HG02938 (cell line): ENCODE results near the gene NKAIN1.
"Not testable (repeated sequence)": the region's sequence is repeated elsewhere in the genome, so short reads cannot be mapped to it uniquely, and the experiment has no call there.

Source experiments
- ATAC-seq: cut with Tn5 transposase; IDR thresholded peaks from one replicate; pipeline ENCODE4 v1.9.1; 2021; ENCODE audit warnings: mild to moderate bottlenecking, moderate library complexity; ENCODE audit not compliant: unreplicated experiment

NKAIN1 gene

DNA sequence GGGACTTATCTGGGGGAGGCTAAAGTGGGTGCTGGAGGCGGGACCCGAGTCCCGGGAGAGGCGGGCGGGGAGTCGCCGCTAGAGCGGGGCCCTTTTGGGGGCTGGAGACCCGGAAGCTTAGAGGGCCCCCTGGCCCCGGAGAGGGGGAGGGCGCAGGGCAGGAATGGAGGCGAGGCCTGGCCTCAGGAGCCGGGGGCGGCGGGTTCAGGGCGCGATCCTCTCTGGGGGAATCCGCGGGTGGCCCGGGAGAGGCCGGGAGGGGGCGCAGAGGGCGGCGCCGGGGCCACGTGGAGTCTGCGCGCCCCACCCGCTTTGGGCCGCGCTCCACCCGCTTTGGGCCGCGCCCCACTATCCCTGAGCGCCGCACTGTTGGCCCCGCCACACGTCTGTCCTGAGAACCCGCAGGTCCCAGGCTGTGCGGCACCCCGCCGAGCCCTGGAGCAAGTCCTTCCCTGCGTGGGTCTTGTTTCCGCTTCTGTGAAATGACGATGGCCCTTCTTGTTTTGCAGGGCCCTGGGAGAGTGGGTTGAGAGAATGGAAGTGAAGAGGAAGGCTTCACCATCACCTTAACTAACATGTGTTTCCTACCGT, 84.4 kb downstream of the NKAIN1 start:
- ATAC-seq = peak; percentile 48

DNA sequence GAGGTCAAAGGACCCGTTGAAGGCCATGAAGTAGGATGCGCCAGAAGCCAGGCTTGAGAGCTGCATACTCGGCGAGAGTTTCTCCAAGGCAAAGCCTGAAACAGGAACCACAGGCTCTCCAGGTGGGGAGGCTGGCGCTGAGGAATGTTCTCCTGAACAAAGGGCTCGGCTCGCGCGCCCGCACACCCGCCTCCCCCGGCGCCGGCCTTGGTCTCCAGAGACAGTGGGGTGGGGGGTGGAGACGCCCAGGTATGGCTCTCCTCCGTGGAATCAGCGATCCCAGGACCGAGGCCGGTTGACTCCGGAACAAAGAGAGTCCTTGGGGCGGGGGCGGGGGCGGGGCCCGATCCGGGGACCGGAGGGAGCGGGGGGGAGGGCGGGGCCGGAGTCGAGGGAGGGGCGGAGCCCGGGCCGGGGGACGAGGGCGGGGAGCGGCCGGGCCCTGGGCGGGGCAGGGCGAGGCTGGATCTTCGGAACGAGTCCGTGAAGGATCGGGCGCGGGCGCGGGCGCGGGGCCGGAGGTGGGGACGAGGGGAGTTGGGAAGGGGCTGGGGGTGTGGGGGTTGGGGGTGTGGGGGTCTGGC, 85.0 kb downstream of the NKAIN1 start:
- ATAC-seq = no peak

DNA sequence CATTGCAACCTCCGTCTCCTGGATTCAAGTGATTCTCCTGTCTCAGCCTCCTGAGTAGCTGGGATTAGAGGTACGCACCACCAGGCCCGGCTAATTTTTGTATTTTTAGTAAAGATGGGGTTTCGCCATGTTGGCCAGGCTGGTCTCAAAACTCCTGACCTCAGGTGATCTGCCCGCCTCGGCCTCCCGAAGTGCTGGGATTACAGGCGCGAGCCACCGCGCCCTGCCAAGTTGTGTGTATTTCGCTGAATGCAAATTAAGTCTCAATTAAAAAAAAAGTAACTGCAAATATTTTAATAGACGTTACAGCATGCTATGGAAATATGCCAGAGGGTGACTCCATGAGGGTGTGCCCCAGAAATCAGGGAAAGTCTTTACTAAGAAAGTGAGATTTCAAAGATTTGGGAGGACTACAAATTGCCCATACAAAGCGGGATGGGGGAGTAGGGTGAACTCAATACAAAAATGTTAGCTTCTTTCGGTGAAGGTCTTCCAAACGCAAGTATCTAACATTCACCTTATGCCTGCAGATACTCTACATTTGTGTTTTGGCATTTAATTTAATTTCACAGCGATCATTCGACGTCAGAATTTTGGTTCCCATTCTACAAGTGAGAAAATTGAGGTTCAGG, 85.6 kb downstream of the NKAIN1 start:
- no peak for ATAC-seq

DNA sequence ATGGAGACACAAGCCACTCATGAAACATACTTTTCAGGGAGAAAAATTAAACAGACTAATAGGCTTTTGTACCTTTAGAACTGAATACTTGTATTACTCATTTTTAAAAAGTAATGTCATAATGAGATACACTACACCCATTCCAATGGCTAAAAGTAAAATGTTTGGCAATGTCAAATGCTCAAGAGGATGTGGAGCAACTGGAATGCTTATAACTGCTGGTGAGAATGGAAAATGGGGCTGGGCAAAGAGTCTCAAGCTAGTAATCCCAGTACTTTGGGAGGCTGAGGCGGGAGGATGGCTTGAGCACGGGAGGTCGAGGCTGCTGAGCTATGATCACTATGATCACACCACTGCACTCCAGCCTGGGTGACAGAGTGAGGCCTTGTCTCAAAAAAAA, 86.3 kb downstream of the NKAIN1 start:
- no peak for ATAC-seq

DNA sequence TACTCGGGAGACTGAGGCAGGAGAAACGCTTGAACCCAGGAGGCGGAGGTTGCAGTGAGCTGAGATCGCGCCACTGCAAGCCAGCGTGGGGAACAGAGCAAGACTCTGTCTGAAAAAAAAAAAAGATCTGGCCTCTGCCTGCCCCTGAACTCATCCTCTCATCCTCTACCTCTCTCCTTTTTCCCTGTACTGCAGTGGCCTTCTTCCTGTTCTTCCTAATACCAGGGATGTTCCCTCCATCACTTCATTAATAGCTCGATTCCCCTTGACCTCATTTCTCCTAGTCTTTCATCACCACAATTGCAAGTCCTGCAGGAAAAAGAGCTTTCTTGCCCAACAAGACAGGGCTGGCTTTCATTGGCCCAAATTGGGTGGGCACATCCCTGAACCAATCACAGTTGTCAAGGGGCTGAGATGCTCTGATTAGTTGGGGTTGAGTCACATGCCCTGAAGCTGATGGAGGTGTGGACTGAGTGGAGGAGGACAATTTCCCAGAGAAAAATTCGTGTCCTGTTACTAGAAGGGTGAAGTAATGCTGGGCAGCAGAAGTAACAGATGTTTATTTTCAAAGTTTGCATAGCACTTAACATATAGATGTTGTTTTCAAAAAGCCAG, 87.4 kb downstream of the NKAIN1 start:
- no peak for ATAC-seq

DNA sequence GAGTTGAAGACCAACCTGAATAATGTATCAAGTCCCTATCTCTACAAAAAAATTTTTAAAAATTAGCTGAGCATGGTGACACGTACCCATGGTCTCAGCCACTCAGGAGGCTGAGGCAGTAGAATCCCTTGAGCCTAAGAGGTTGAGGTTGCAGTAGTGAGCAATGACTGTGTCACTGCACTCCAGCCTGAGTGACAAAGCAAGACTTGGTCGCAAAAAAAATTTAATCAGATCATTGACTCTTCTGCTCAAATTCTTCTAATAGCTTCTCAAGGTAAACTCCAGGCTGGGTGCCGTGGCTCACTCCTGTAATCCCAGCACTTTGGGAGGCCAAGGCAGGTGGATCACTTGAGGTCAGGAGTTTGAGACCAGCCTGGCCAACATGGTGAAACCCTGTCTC, 88.3 kb downstream of the NKAIN1 start:
- no peak for ATAC-seq

DNA sequence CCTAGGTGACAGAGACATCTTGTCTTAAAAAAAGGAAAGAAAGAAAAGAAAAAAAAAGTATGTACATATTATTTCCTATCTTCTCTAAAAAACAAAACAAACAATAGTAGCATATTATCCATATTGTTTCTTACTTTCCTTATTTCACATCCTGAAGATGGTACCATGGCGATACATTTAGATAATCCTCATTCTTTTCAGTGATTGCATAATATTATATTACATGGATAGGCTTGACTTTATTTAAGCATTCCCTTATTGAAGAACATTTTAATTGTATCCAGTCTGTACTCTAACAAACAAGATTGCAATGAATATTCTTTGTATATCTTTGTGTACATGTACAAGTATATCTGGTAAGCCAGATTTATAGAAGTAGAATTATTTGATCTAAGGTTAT, 91.3 kb downstream of the NKAIN1 start:
- ATAC-seq = no peak

DNA sequence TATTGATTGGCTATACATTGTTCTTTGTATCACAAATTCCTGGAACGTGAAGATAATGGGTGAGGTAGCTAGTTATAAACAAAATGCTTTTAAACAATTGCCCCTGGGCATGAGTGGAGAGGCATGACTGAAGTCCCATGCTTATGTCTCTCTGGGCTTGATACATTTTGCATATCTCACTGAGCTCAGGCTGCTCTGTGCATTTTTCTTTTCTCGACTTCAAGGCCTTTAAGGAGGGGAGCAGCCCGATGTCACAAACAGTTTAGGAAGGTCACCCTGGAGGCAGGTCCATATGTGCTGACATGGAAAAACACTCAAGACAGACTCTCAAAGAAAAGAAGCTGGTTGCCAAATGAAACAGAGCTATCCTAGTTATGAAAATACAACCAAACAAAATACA, 94.0 kb downstream of the NKAIN1 start:
- no peak for ATAC-seq

DNA sequence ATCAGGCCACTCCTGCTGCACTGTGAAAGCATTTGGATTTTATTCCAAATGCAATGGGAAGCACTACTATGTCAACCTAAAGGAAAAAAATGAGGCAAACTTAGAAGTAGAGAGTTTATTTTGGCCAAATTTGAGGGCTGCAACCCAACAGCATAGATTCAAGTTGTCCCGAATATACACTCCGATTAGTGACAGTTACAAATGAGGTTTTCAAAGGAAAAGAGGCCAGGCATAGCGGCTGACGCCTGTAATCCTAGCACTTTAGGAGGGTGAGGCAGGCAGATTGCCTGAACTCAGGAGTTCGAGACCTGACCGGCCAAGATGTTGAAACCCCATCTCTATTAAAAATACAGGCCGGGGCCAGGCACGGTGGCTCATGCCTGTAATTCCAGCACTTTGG, 95.2 kb downstream of the NKAIN1 start:
- ATAC-seq = no peak

DNA sequence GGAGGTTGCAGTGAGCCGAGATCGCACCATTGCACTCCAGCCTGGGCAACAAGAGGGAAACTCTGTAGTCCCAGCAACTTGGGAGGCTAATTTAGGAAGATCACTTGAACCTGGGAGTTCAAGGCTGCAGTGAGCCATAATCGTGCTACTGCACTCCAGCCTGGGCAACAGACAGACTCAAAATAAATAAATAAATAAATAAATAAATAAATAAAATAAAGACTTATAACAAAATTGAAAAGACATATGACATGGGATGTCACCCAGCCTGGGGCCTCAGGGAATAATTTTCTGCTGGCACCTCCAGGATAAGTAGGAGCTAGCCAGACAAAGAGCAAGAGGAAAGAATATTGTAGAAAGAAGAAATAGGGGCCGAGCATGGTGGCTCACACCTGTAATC, 96.2 kb downstream of the NKAIN1 start:
- no peak for ATAC-seq

DNA sequence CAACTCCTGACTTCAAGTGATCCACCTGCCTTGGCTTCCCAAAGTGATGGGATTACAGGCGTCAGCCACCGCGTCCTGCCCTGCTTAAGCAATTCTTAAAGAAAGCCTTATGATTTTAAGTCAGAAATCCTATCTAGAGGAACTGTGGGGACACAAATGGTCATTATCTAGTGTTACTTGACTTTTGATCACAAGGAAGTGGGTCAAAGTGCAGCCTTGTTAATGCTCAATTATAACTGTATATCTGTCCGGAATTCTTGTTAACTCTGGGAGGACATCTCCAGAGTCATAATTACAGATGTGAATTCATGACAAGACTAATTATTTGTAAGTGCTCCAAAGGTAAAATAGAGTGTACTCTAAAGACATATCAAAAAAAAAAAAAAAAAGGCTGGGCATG, 97.3 kb downstream of the NKAIN1 start:
- ATAC-seq = no peak

DNA sequence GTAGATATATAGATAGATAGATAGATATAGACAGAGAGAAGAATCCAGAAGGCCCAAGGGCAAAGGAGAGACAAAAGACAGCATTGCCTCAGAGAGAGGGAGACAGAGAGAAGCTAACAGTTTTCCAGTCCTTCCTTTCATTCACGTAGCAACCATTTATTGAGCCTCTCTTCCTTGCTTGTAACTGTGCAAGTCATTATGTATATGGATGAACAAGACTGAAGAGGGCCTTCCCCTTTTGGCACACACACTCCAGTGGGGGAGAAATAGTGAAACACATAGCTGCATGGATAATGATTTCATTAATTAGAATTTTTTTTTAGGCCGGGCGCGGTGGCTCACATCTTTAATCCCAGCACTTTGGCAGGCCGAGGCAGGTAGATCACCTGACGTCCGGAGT, 99.4 kb downstream of the NKAIN1 start:
- ATAC-seq = no peak

DNA sequence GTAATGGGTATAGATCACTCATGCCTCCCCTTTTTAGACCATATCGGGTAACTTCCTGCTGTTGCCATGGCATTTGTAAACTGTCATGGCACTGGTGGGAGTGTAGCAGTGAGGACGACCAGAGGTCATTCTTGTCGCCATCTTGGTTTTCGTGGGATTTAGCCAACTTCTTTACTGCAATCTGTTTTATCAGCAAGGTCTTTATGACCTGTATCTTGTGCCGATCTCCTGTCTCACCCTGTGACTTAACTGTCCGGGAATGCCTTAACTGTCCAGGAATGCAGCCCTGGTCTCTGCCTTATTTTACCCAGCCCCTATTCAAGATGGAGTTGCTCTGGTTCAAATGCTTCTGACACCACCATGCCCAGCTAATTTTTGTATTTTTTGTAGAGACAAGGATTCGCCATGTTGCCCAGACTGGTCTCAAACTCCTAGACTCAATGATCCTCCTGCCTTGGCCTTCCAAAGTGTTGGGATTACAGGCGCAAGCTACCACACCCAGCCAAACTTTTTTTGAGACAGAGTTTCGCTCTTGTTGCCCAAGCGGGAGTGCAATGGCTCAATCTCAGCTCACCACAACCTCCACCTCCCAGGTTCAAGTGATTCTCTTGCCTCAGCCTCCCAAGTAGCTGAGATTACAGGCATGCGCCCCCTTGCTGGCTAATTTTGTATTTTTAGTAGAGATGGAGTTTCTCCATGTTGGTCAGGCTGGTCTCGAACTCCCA, 100.7 kb downstream of the NKAIN1 start:
- not testable (repeated sequence) for ATAC-seq

DNA sequence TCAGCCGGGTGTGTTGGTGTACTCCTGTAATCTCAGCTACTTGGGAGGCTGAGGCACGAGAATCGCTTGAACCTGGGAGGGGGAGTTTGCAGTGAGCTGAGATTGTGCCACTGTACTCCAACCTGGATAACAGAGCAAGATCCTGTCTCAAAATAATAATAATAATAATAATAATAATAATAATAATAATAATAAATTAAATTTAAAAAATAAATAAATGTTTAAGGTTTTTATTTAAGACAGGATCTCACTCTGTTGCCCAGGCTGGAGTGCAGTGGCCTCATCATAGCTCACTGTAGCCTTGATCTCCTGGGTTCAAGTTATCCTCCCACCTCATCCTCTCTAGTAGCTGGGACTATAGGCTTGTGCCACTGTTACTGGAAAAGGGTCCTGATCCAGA, 101.8 kb downstream of the NKAIN1 start:
- ATAC-seq = not testable (repeated sequence)

DNA sequence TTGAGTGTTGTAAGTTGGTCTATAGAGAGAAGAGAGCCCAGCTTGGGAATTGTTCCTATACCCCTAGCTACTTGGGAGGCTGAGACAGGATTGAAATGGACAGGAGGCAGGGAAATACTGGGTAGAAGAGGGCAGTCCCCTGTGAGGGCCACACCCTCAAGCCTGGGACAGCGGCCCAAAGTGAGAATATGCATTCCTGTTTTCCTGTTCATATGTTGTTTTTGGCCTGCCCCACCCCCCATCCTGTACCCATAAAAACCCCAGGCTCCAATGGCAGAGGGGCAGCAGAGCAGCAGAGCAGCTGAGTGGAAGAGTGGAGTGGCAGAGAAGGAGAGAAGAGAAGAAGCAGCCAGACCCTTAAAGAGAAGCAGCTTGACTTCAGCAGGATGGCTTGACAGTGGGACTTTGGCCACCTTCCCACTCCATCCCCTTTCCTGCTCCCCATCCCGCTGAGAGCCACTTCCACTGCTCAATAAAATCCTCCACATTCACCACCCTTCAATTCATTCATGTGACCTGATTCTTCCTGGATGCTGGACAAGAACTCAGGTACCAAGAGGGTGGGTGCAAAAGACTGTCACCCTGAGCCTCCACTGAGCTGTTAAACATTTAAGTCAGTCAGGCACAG, 103.6 kb downstream of the NKAIN1 start:
- no peak for ATAC-seq

DNA sequence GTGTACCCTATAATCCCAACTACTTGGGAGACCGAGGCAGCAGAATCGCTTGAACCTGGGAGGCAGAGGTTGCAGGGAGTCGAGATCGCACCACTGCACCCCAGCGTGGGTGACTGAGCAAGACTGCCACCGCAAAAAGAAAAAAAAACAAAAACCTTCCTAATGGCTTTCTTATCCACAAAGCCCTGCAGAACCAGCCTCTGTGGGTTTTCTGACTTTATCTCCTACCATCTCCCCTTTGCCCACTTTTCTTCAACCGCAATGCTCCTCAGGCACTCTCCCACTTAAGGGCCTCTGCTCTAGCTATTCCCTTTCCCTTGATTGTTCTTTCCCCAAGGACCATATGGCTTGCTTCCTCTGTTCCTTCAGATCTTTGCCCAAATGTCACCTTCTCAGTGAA, 106.3 kb downstream of the NKAIN1 start:
- ATAC-seq = no peak
